GM12878 (cell line): ENCODE results near the gene DPPA4. TPM values are rescaled to one million over a fixed set of nuclear protein-coding genes. Genes with fewer than 3 reads are reported as not detected.

Experiments used
- ATAC-seq: fragments of 200-7000 bp; cut with Tn5 transposase; 3 replicates; pipeline ENCODE4 v1.9.1; 2020; ENCODE audit warnings: mild to moderate bottlenecking, moderate library complexity
- BruUV-seq: library from RNA; stranded (reverse); fragments of 400-500 nt; replicated peaks from 2 replicates; lab custom pipeline; 2021; lab: Mats Ljungman, UMichigan
- CTCF ChIA-PET: fragments of 300-600 bp; sonication (Branson Sonifier 250); formaldehyde crosslinking; extraction: SDS; loops from one replicate; lab custom pipeline; 2021; ENCODE audit warnings: inconsistent platforms; lab: Yijun Ruan, JAX
- POLR2A ChIA-PET: fragments of 350-600 bp; formaldehyde crosslinking; extraction: SDS; loops from one replicate; lab custom pipeline; 2021; ENCODE audit warnings: inconsistent platforms; lab: Charles Lee
- RAD21 ChIA-PET: fragments of 300-600 bp; sonication (Branson Sonifier 250); formaldehyde crosslinking; loops from one replicate; lab custom pipeline; 2023; ENCODE audit warnings: antibody characterized with exemption; ENCODE audit not compliant: unreplicated experiment; lab: Charles Lee
- SMC1A ChIA-PET: fragments of 300-600 bp; sonication (Branson Sonifier 250); formaldehyde crosslinking; loops from one replicate; lab custom pipeline; 2023; ENCODE audit not compliant: unreplicated experiment, uncharacterized antibody; lab: Charles Lee
- DNase-seq: peaks from one replicate; pipeline ENCODE4 v3.0.0-alpha.2; 2011; ENCODE audit warnings: low read depth, low spot score
- FAIRE-seq: peaks from 3 replicates; lab custom pipeline; 2011; peaks lifted over from hg19 to GRCh38; lab: Jason Lieb, UNC
- H2AFZ ChIP-seq: 2 replicates; pipeline ENCODE4 v1.6.0; 2011; ENCODE audit warnings: low read depth, low read length, control low read depth; ENCODE audit not compliant: control insufficient read depth
- H3K27ac ChIP-seq: 2 replicates; pipeline ENCODE4 v1.5.1; 2011; ENCODE audit warnings: control low read depth; ENCODE audit not compliant: control insufficient read depth, insufficient read depth
- H3K27me3 ChIP-seq, 2 experiments: replicated peaks in 1 of 2; 2 replicates each; pipeline versions ENCODE4 v1.6.0 to v1.6.1; 2011; ENCODE audit warnings: low read length in 1 of 2; ENCODE audit not compliant: control insufficient read depth in 2 of 2, insufficient read depth in 2 of 2
- H3K36me3 ChIP-seq, 2 experiments: 2 replicates each; pipeline ENCODE4 v1.5.1; 2011; ENCODE audit warnings: low read length in 1 of 2; ENCODE audit not compliant: control insufficient read depth in 2 of 2, insufficient read depth in 2 of 2
- H3K4me1 ChIP-seq: 2 replicates; pipeline ENCODE4 v1.6.1; 2011; ENCODE audit warnings: mild to moderate bottlenecking, low read length, moderate library complexity, mixed read lengths; ENCODE audit not compliant: control insufficient read depth, insufficient read depth
- H3K4me2 ChIP-seq: 2 replicates; pipeline ENCODE4 v1.6.0; 2011; ENCODE audit warnings: control low read depth; ENCODE audit not compliant: control insufficient read depth, insufficient read depth
- H3K4me3 ChIP-seq: fragments of 200-600 bp; sonication (generic); 2 replicates; pipeline ENCODE4 v1.5.1; 2016
- H3K79me2 ChIP-seq: 2 replicates; pipeline ENCODE4 v1.6.0; 2011; ENCODE audit warnings: low read length; ENCODE audit not compliant: control insufficient read depth, insufficient read depth
- H3K9ac ChIP-seq: 2 replicates; pipeline ENCODE4 v1.8.0; 2011; ENCODE audit warnings: low read length, control low read depth, mixed read lengths; ENCODE audit not compliant: control insufficient read depth, insufficient read depth
- H3K9me3 ChIP-seq: replicated peaks from 3 replicates; pipeline ENCODE4 v1.5.1; 2011; ENCODE audit warnings: mild to moderate bottlenecking, low read length; ENCODE audit not compliant: control insufficient read depth, insufficient read depth
- H4K20me1 ChIP-seq: 2 replicates; pipeline ENCODE4 v1.6.0; 2011; ENCODE audit not compliant: control insufficient read depth, insufficient read depth
- ASH2L ChIP-seq: fragments of 300-600, 200-600 bp; sonication (generic); IDR thresholded peaks from 2 replicates; pipeline ENCODE4 v1.6.1; 2017; ENCODE audit warnings: low read depth, mild to moderate bottlenecking, borderline replicate concordance
- CUX1 ChIP-seq: IDR thresholded peaks from 2 replicates; pipeline ENCODE4 v1.6.1; 2012; ENCODE audit warnings: improper control_type of control experiment, low read depth, low read length; ENCODE audit not compliant: insufficient replicate concordance
- E2F4 ChIP-seq: IDR thresholded peaks from 2 replicates; pipeline ENCODE4 v1.6.1; 2012; ENCODE audit warnings: low read depth, low read length, improper control_type of control experiment
- IRF5 ChIP-seq: fragments of 450-650 bp; IDR thresholded peaks from 2 replicates; pipeline ENCODE4 v1.6.1; 2017; ENCODE audit warnings: borderline replicate concordance
- RCOR1 ChIP-seq: conservative IDR thresholded peaks from 2 replicates; pipeline ENCODE4 v1.6.1; 2012; ENCODE audit warnings: low read depth, low read length, improper control_type of control experiment
- SMAD5 ChIP-seq: IDR thresholded peaks from 2 replicates; pipeline ENCODE4 v1.6.1; 2016; ENCODE audit warnings: antibody characterized with exemption, low read depth
- STAT3 ChIP-seq: IDR thresholded peaks from 2 replicates; pipeline ENCODE4 v1.6.1; 2011; ENCODE audit warnings: low read depth, low read length, improper control_type of control experiment
- ZNF217 ChIP-seq: fragments of 450-650 bp; IDR thresholded peaks from 2 replicates; pipeline ENCODE4 v1.6.1; 2017; ENCODE audit warnings: antibody characterized with exemption, mild to moderate bottlenecking
- ZNF384 ChIP-seq: IDR thresholded peaks from 2 replicates; pipeline ENCODE4 v1.6.1; 2012; ENCODE audit warnings: low read depth, mild to moderate bottlenecking, low read length, improper control_type of control experiment, borderline replicate concordance
- WGBS: methylation state at CpG from one replicate; pipeline ENCODE4 v1.1.6; 2016; ENCODE audit warnings: low lambda C conversion rate; ENCODE audit not compliant: insufficient replicate concordance, insufficient coverage; ENCODE audit errors: missing lambda C conversion rate; 5-methylcytosine and 5-hydroxymethylcytosine counted together
- in situ Hi-C: fragments of 300-500 bp; cut with MboI; formaldehyde crosslinking; loops from 9 replicates; pipeline ENCODE4 v1.14.3; 2018; ENCODE audit warnings: mixed read lengths
- intact Hi-C: fragments of 100-400 bp; cut with micrococcal nuclease; formaldehyde crosslinking; loops from one replicate; pipeline ENCODE4 v1.14.2; 2022; ENCODE audit not compliant: unreplicated experiment
- polyA plus RNA-seq, 11 experiments: library from polyadenylated mRNA; depleted of rRNA in 4 of 11; unstranded in 6 of 11; stranded (reverse) in 5 of 11; fragments of >200 nt; fragmentation: Nextera tagmentation in 4 of 11; fragmentation: Illumina TruSeq in 1 of 11; extraction: Ambion mirVana in 4 of 11; extraction: Trizol in 1 of 11; gene quantifications; 1 replicate in 1 of 11; 2 replicates in 10 of 11; pipeline versions ENCODE4 v1.2.1 to v1.2.3, GENCODE V29; 2011 to 2016; ENCODE audit warnings: inconsistent platforms in 2 of 11, missing spikeins in 2 of 11, low read depth in 1 of 11
- total RNA-seq, 4 experiments: library from RNA; depleted of rRNA in 3 of 4; stranded (reverse); fragments of >200 nt in 3 of 4; fragmentation: Illumina TruSeq in 1 of 4; extraction: Trizol in 1 of 4; gene quantifications; 2 replicates each; pipeline versions ENCODE4 v1.2.1 to v1.2.3, GENCODE V29; 2013 to 2021
- TF ChIP-seq, protein P1 (sequence below): fragments of 450-650 bp; IDR thresholded peaks from 2 replicates; pipeline ENCODE4 v1.6.1; 2018; ENCODE audit warnings: borderline replicate concordance, mild to moderate bottlenecking; ENCODE audit not compliant: partially characterized antibody
- TF ChIP-seq, protein P2 (sequence below): IDR thresholded peaks from 2 replicates; pipeline ENCODE4 v1.6.1; 2011; ENCODE audit warnings: borderline replicate concordance, low read depth, mild to moderate bottlenecking, moderate library complexity, mixed read lengths, low read length; ENCODE audit not compliant: insufficient read depth; ENCODE audit errors: extremely low read length

The DPPA4 gene
- total and polyA plus RNA-seq, 10 of the 15 experiments (the other 5 are each of a cell fraction or from before 2014, with no cell fraction given) = 0.01 to 0.90 (median 0.44) TPM; not detected in 5

- ChIA-PET CTCF (no interaction called here), SMC1A (interaction anchor here (0.7 kb wide), 2 partner anchors 345 to 346 kb away, joined by 3 read pairs; no protein-coding TSS in a partner anchor), POLR2A (no interaction called here), RAD21 (no interaction called here)
- WGBS = 47% methylated on average over 2 of the region's 2 CpGs
- Histone ChIP-seq H3K36me3 (no peaks in the 10 kb centered on the region), H4K20me1 (no peaks in the 10 kb centered on the region), H3K27ac (no peak overlapping the region), H3K9ac (no peak overlapping the region), H3K9me3 (no peaks in the 10 kb centered on the region), H3K79me2 (no peaks in the 10 kb centered on the region), H3K4me3 (no peak overlapping the region), H3K4me1 (no peaks in the 10 kb centered on the region), H2AFZ (no peak overlapping the region), H3K4me2 (no peak overlapping the region), H3K27me3 (no peaks in the 10 kb centered on the region)
- FAIRE-seq (no peak), DNase-seq (no peak), ATAC-seq (no peak)
- in situ Hi-C loops = no loop called here
- BruUV-seq = no TSS peak
- intact Hi-C loops = no loop called here
- TF ChIP-seq ZNF384 (no peak), RCOR1 (no peak), ASH2L (no peak), ZNF217 (no peak), E2F4 (no peak), CUX1 (no peak), STAT3 (no peak), SMAD5 (no peak), IRF5 (no peak)
- TF ChIP-seq, protein P1, sequence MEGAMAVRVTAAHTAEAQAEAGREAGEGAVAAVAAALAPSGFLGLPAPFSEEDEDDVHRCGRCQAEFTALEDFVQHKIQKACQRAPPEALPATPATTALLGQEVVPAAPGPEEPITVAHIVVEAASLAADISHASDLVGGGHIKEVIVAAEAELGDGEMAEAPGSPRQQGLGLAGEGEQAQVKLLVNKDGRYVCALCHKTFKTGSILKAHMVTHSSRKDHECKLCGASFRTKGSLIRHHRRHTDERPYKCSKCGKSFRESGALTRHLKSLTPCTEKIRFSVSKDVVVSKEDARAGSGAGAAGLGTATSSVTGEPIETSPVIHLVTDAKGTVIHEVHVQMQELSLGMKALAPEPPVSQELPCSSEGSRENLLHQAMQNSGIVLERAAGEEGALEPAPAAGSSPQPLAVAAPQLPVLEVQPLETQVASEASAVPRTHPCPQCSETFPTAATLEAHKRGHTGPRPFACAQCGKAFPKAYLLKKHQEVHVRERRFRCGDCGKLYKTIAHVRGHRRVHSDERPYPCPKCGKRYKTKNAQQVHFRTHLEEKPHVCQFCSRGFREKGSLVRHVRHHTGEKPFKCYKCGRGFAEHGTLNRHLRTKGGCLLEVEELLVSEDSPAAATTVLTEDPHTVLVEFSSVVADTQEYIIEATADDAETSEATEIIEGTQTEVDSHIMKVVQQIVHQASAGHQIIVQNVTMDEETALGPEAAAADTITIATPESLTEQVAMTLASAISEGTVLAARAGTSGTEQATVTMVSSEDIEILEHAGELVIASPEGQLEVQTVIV = no peak
- TF ChIP-seq, protein P2, sequence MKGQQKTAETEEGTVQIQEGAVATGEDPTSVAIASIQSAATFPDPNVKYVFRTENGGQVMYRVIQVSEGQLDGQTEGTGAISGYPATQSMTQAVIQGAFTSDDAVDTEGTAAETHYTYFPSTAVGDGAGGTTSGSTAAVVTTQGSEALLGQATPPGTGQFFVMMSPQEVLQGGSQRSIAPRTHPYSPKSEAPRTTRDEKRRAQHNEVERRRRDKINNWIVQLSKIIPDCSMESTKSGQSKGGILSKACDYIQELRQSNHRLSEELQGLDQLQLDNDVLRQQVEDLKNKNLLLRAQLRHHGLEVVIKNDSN = no peak
These were observed 32.2 kb upstream of the DPPA4 start for GRCh38 chr3:109369510-109369909.
